GM12892 (cell line): ENCODE data around the gene EFCAB11.

Experiments
- POLR2A ChIP-seq: IDR thresholded peaks from 2 replicates; pipeline ENCODE4 v1.6.1; 2011; ENCODE audit warnings: low read depth, low read length, control low read depth
- POLR2AphosphoS5 ChIP-seq: IDR thresholded peaks from 2 replicates; pipeline ENCODE4 v1.6.1; 2011; ENCODE audit warnings: low read depth, low read length, control low read depth
- TAF1 ChIP-seq: IDR thresholded peaks from 2 replicates; pipeline ENCODE4 v1.6.1; 2011; ENCODE audit warnings: low read depth, mild to moderate bottlenecking, control low read depth, low read length, borderline replicate concordance

GRCh38 chr14:89996963-89997362 is 42.4 kb upstream of the EFCAB11 start:
- TF ChIP-seq POLR2A (no peak), POLR2AphosphoS5 (no peak), TAF1 (no peak)
